VCaP (cell line): ENCODE results near the gene OR6P1.

ENCODE experiments used
- H3K27ac ChIP-seq: fragments of 450-650 bp; 2 replicates; pipeline ENCODE4 v1.5.1; 2017
- TF ChIP-seq, protein P1 (sequence below): fragments of 450-650 bp; conservative IDR thresholded peaks from 2 replicates; pipeline ENCODE4 v1.5.1; 2017; ENCODE audit warnings: mild to moderate bottlenecking, moderate library complexity

The OR6P1 gene

DNA sequence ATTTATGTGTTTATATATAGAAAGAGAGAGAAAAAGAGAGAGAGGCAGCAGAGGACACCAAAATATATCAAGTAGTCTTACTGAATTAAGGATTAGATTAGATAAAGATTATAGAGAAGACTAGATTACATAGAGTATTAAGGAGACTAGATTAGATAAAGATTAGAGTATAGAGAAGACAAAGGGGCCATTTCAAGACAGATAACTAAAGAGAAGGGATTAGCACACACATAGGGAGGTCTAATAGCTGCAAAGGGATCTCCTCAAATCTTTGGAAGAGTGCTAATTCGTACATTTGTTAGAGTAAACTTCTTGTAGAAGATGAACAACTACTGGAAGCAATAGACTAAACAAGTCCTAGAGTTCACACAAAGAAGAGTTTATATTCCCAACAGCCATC lies 50.4 kb downstream of the OR6P1 start:
- TF ChIP-seq, protein P1, sequence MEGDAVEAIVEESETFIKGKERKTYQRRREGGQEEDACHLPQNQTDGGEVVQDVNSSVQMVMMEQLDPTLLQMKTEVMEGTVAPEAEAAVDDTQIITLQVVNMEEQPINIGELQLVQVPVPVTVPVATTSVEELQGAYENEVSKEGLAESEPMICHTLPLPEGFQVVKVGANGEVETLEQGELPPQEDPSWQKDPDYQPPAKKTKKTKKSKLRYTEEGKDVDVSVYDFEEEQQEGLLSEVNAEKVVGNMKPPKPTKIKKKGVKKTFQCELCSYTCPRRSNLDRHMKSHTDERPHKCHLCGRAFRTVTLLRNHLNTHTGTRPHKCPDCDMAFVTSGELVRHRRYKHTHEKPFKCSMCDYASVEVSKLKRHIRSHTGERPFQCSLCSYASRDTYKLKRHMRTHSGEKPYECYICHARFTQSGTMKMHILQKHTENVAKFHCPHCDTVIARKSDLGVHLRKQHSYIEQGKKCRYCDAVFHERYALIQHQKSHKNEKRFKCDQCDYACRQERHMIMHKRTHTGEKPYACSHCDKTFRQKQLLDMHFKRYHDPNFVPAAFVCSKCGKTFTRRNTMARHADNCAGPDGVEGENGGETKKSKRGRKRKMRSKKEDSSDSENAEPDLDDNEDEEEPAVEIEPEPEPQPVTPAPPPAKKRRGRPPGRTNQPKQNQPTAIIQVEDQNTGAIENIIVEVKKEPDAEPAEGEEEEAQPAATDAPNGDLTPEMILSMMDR = no peak
- no peak overlapping the region for H3K27ac ChIP-seq

DNA sequence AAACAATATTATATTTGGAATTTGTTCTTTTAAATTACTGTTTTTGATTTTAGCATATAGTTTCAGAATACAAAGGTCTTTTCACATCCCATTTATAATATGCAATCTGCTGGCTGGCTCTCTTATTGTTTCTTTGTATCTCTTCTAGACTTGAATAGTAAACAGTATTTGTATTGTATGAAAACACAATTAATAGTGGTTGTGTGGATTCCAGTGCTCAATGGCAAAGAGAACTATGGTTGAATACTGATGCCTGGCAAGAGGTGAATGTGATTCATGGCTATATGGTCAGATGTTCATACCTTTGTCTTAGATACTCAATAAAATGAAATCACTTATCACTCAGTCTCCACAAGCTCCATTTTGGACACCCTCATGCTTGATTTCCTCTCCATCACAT lies 53.4 kb downstream of the OR6P1 start:
- H3K27ac ChIP-seq = no peak overlapping the region
- TF ChIP-seq, protein P1 = no peak
